Myometrial cell (primary cell): ENCODE data around the gene MTERF1. TPM values are rescaled to one million over a fixed set of nuclear protein-coding genes. Genes with fewer than 3 reads are reported as not detected.

ENCODE experiments used
- total RNA-seq: library from RNA; depleted of rRNA; stranded (reverse); fragments of >200 nt; gene quantifications from 2 replicates; pipeline ENCODE4 v1.2.3, GENCODE V29; 2015

MTERF1 gene, protein sequence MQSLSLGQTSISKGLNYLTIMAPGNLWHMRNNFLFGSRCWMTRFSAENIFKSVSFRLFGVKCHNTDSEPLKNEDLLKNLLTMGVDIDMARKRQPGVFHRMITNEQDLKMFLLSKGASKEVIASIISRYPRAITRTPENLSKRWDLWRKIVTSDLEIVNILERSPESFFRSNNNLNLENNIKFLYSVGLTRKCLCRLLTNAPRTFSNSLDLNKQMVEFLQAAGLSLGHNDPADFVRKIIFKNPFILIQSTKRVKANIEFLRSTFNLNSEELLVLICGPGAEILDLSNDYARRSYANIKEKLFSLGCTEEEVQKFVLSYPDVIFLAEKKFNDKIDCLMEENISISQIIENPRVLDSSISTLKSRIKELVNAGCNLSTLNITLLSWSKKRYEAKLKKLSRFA
- total RNA-seq: 6.3 and 11.7 TPM in 2 replicates

DNA sequence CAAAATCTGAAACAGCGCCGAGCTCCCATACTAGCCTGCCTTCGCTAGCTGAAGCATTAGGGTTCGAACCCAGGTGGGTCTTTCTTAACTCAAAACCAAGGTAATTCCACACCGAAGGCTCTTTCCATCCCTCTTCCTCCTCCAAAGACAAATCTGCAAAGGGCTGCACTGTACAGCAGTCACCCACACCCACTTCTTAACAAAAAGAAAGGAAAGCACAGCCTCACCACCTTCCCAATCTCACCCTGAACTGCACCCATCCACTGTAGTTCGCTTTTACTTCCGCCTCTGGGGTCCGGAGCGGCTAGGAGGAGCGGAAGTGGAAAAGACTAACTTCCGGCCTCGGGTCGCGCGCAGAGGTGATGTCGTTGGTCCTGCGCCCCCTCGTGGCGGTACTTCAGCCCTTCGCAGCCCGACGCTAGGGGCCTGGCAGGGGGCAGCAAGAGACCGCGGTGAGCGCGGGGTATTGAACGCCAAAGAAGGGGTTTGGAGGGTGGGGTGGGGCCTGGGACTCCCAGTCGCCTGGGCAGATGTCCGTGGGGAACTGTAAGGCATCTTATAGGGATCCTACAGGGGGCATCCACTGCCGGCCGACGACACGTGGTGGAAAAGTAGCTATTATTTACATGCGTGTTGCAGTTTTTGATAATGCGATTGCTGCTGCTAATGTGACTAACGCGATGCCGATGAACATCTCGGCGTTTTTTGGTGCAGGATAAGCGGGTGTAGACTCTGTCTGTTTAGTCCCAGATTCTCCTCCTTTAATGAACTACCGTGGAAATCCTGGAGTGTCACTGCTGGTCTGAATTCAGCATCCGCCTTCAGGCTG, at the start of gene MTERF1:
Gene MTERF1 (minus strand): TSS at position 290 of the 829 bp plus-strand sequence. CDS start 619 bp downstream, outside the sequence.

Other genes with a start within 250 kb of the MTERF1 start
- gene AKAP9, start 60.2 kb upstream of the MTERF1 start, total RNA-seq: 12.1 and 13.5 TPM in 2 replicates